GM12872 (cell line): ENCODE data around the gene SPRED2.

ENCODE experiments used
- CTCF ChIP-seq: IDR thresholded peaks from 3 replicates; pipeline ENCODE4 v1.5.1; 2011; ENCODE audit warnings: low read depth, mild to moderate bottlenecking, low read length, moderate library complexity; ENCODE audit not compliant: insufficient read depth

The SPRED2 gene

GRCh38 chr2:65432227-65433190 is at the start of gene SPRED2:
SPRED2 (minus strand) TSS chr2:65432599; CDS start chr2:65431987, 612 bp downstream.
- TF ChIP-seq CTCF, result no peak

- no peak for TF ChIP-seq CTCF
Observed at GRCh38 chr2:65481961-65482360, 49.6 kb upstream of the SPRED2 start.

- no peak for TF ChIP-seq CTCF
Observed at GRCh38 chr2:65479524-65479923, 47.1 kb upstream of the SPRED2 start.

- TF ChIP-seq CTCF, result no peak
Observed at GRCh38 chr2:65478498-65479135, 46.2 kb upstream of the SPRED2 start.

- no peak for TF ChIP-seq CTCF
Observed at GRCh38 chr2:65477590-65477989, 45.2 kb upstream of the SPRED2 start.

GRCh38 chr2:65476778-65477177 is 44.4 kb upstream of the SPRED2 start:
- TF ChIP-seq CTCF, result no peak

- no peak for TF ChIP-seq CTCF
Observed at GRCh38 chr2:65475000-65475399, 42.6 kb upstream of the SPRED2 start.
